ENCODE results near the gene LYRM2. TPM values are rescaled to one million over a fixed set of nuclear protein-coding genes. Genes with fewer than 3 reads are reported as not detected.

LYRM2 gene
- total RNA-seq, 1 experiment from 2014 or later, result 39.4 TPM

DNA sequence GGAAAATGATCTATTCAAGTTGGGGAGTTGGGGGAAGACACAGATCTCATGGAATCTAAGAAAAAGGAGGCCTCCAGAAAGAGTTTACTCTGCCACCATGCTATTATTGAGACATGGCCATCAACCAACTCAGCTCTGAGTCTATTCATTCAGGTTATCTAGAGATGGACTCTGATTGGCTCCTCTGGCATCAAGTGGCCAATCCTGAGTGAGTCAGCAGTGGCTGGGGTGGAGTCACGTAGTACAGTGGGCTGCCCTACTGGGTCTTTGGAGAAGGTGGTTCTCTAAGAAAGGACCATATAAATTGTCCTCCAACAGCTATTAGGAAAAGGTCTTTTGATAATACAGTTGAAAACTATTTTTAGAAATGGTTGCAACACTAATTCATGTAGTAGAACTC, 42.1 kb downstream of the LYRM2 start:
- in situ Hi-C loops (cut with HindIII; ENCODE audit: low pct_unique_long_range_greater_than_20kb, low sequenced_read_pairs), result no loop called here
- Histone ChIP-seq H3K27ac (ENCODE audit: low read length) (no peak overlapping the region), H3K27me3 (ENCODE audit: control insufficient read depth, insufficient read depth, low read length) (no peaks in the 10 kb centered on the region), H3K4me1 (ENCODE audit: control insufficient read depth, insufficient read depth, low read length) (no peaks in the 10 kb centered on the region), H3K4me3 (ENCODE audit: low read depth in 2 of 2, low read length in 2 of 2) (no peak overlapping the region), H3K9me3 (ENCODE audit: control insufficient read depth, insufficient read depth, low read depth, low read length) (no peaks in the 10 kb centered on the region), H3K36me3 (ENCODE audit: control insufficient read depth, insufficient read depth, low read length) (no peaks in the 10 kb centered on the region)
- TF ChIP-seq, protein P1, sequence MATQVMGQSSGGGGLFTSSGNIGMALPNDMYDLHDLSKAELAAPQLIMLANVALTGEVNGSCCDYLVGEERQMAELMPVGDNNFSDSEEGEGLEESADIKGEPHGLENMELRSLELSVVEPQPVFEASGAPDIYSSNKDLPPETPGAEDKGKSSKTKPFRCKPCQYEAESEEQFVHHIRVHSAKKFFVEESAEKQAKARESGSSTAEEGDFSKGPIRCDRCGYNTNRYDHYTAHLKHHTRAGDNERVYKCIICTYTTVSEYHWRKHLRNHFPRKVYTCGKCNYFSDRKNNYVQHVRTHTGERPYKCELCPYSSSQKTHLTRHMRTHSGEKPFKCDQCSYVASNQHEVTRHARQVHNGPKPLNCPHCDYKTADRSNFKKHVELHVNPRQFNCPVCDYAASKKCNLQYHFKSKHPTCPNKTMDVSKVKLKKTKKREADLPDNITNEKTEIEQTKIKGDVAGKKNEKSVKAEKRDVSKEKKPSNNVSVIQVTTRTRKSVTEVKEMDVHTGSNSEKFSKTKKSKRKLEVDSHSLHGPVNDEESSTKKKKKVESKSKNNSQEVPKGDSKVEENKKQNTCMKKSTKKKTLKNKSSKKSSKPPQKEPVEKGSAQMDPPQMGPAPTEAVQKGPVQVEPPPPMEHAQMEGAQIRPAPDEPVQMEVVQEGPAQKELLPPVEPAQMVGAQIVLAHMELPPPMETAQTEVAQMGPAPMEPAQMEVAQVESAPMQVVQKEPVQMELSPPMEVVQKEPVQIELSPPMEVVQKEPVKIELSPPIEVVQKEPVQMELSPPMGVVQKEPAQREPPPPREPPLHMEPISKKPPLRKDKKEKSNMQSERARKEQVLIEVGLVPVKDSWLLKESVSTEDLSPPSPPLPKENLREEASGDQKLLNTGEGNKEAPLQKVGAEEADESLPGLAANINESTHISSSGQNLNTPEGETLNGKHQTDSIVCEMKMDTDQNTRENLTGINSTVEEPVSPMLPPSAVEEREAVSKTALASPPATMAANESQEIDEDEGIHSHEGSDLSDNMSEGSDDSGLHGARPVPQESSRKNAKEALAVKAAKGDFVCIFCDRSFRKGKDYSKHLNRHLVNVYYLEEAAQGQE (IDR thresholded peaks at IDR 0.05; ENCODE audit: insufficient read depth in 1 of 2, low read depth in 2 of 2, low read length in 1 of 2), result no peak
- intact Hi-C loops (cut with micrococcal nuclease; ENCODE audit: unreplicated experiment), result no loop called here
- DNase-seq (ENCODE audit: low read depth, low spot score), result no peak
- CTCF ChIA-PET, result interaction anchor here (0.6 kb wide), 1 partner anchor 826 kb away, joined by 3 read pairs; no protein-coding TSS in a partner anchor
- ATAC-seq, result no peak
- POLR2A ChIA-PET, result no interaction called here
- BruUV-seq (replicated peaks), result no TSS peak

DNA sequence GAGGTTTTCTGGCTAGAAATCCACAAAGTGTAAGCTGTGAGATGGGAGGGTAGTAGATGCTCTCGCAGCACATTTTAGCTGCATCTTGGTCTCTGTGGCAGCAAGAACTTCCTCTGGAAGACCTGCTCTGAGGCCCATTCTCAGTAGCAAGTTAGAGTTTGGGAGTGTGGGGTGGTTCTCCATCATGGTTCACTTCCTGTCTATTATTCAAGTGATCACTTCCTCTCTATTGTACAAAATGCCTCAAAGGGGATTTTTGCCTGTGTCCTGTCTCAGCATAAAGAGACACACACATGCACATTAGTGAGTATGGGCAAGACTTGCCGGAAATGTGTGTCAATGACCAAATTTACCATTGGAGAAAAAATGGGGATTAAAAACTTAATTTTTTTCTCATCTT, 42.5 kb downstream of the LYRM2 start:
- ATAC-seq (no peak), DNase-seq (ENCODE audit: low read depth, low spot score) (no peak)
- TF ChIP-seq SIN3A (IDR thresholded peaks at IDR 0.05; ENCODE audit: borderline replicate concordance, insufficient read depth, low read depth, low read length) (no peak), POLR2AphosphoS5 (IDR thresholded peaks at IDR 0.05; ENCODE audit: low read depth, low read length) (no peak), TCF7L2 (IDR thresholded peaks at IDR 0.05; ENCODE audit: low read depth, low read length) (no peak)
- TF ChIP-seq, protein P2, sequence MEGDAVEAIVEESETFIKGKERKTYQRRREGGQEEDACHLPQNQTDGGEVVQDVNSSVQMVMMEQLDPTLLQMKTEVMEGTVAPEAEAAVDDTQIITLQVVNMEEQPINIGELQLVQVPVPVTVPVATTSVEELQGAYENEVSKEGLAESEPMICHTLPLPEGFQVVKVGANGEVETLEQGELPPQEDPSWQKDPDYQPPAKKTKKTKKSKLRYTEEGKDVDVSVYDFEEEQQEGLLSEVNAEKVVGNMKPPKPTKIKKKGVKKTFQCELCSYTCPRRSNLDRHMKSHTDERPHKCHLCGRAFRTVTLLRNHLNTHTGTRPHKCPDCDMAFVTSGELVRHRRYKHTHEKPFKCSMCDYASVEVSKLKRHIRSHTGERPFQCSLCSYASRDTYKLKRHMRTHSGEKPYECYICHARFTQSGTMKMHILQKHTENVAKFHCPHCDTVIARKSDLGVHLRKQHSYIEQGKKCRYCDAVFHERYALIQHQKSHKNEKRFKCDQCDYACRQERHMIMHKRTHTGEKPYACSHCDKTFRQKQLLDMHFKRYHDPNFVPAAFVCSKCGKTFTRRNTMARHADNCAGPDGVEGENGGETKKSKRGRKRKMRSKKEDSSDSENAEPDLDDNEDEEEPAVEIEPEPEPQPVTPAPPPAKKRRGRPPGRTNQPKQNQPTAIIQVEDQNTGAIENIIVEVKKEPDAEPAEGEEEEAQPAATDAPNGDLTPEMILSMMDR (IDR thresholded peaks at IDR 0.05), result no peak
- intact Hi-C loops (cut with micrococcal nuclease; ENCODE audit: unreplicated experiment), result no loop called here
- Histone ChIP-seq H3K9me3 (ENCODE audit: control insufficient read depth, insufficient read depth, low read depth, low read length) (no peaks in the 10 kb centered on the region), H3K27me3 (ENCODE audit: control insufficient read depth, insufficient read depth, low read length) (no peaks in the 10 kb centered on the region), H3K4me1 (ENCODE audit: control insufficient read depth, insufficient read depth, low read length) (no peaks in the 10 kb centered on the region), H3K4me3 (ENCODE audit: low read depth in 2 of 2, low read length in 2 of 2) (no peak overlapping the region), H3K36me3 (ENCODE audit: control insufficient read depth, insufficient read depth, low read length) (no peaks in the 10 kb centered on the region), H3K27ac (ENCODE audit: low read length) (no peak overlapping the region)
- BruUV-seq (replicated peaks), result no TSS peak
- CTCF ChIA-PET, result no interaction called here
- POLR2A ChIA-PET, result no interaction called here
- in situ Hi-C loops (cut with HindIII; ENCODE audit: low pct_unique_long_range_greater_than_20kb, low sequenced_read_pairs), result no loop called here

- ATAC-seq, result no peak
- ChIA-PET CTCF (no interaction called here), POLR2A (no interaction called here)
- no peak overlapping the region for H3K4me3 ChIP-seq (ENCODE audit: low read depth in 2 of 2, low read length in 2 of 2)
- DNase-seq (ENCODE audit: low read depth, low spot score), result no peak
- TF ChIP-seq SIN3A (IDR thresholded peaks at IDR 0.05; ENCODE audit: borderline replicate concordance, insufficient read depth, low read depth, low read length), result no peak
- TF ChIP-seq, protein P2 (IDR thresholded peaks at IDR 0.05), result no peak
- TF ChIP-seq TCF7L2 (IDR thresholded peaks at IDR 0.05; ENCODE audit: low read depth, low read length), result no peak
- TF ChIP-seq POLR2AphosphoS5 (IDR thresholded peaks at IDR 0.05; ENCODE audit: low read depth, low read length), result no peak
- TF ChIP-seq, protein P1 (IDR thresholded peaks at IDR 0.05; ENCODE audit: insufficient read depth in 1 of 2, low read depth in 2 of 2, low read length in 1 of 2), result no peak
- no peaks in the 10 kb centered on the region for H3K27me3 ChIP-seq (ENCODE audit: control insufficient read depth, insufficient read depth, low read length)
- H3K4me1 ChIP-seq (ENCODE audit: control insufficient read depth, insufficient read depth, low read length), result no peaks in the 10 kb centered on the region
- no peak overlapping the region for H3K27ac ChIP-seq (ENCODE audit: low read length)
- in situ Hi-C loops (cut with HindIII; ENCODE audit: low pct_unique_long_range_greater_than_20kb, low sequenced_read_pairs) (no loop called here), intact Hi-C loops (cut with micrococcal nuclease; ENCODE audit: unreplicated experiment) (no loop called here)
- no peaks in the 10 kb centered on the region for H3K36me3 ChIP-seq (ENCODE audit: control insufficient read depth, insufficient read depth, low read length)
- BruUV-seq (replicated peaks), result no TSS peak
- no peaks in the 10 kb centered on the region for H3K9me3 ChIP-seq (ENCODE audit: control insufficient read depth, insufficient read depth, low read depth, low read length)
Measured at GRCh38 chr6:89591745-89592144, 46.8 kb downstream of the LYRM2 start.

Measured in Panc1 (cell line).